ENCODE results near the gene UNC5C.

DNA sequence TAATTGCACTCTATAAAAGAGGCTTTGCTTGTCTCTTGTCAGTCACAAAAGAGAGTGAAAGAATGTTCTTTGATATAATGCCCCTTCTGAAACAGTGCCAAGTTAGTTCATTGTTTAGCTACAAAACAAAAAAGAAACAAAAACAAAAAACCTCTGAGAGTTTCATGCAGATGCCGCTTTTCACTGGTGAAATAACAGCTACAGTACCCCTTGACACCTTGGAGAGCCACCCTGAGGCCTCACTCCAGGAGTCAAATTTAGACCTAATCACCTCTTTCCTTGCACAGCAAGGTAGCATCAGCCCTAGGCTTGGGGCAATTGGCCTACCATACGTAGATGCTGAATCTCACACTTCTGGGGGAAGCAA lies 185.2 kb downstream of the UNC5C start:
- TF ChIP-seq, protein P1, sequence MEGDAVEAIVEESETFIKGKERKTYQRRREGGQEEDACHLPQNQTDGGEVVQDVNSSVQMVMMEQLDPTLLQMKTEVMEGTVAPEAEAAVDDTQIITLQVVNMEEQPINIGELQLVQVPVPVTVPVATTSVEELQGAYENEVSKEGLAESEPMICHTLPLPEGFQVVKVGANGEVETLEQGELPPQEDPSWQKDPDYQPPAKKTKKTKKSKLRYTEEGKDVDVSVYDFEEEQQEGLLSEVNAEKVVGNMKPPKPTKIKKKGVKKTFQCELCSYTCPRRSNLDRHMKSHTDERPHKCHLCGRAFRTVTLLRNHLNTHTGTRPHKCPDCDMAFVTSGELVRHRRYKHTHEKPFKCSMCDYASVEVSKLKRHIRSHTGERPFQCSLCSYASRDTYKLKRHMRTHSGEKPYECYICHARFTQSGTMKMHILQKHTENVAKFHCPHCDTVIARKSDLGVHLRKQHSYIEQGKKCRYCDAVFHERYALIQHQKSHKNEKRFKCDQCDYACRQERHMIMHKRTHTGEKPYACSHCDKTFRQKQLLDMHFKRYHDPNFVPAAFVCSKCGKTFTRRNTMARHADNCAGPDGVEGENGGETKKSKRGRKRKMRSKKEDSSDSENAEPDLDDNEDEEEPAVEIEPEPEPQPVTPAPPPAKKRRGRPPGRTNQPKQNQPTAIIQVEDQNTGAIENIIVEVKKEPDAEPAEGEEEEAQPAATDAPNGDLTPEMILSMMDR (IDR thresholded peaks at IDR 0.05), result no peak
- TF ChIP-seq POLR2A (IDR thresholded peaks at IDR 0.05), result no peak
